Parathyroid adenoma (tissue), 2 donors: ENCODE results near the gene CDC14B.

Experiments
- H2AFZ ChIP-seq: fragments of 300-600 bp; sonication (generic); one replicate; pipeline ENCODE4 v1.7.0; 2017; ENCODE audit warnings: antibody characterized with exemption, mild to moderate bottlenecking
- H3K27ac ChIP-seq: fragments of 300-600 bp; sonication (generic); one replicate; pipeline ENCODE4 v1.7.0; 2017
- H3K27me3 ChIP-seq: fragments of 300-600 bp; sonication (generic); one replicate; pipeline ENCODE4 v1.7.0; 2017; ENCODE audit warnings: low read length; ENCODE audit not compliant: control insufficient read depth, insufficient read depth
- H3K36me3 ChIP-seq: fragments of 300-600 bp; sonication (generic); one replicate; pipeline ENCODE4 v1.7.0; 2017; ENCODE audit warnings: low read length; ENCODE audit not compliant: control insufficient read depth, insufficient read depth
- H3K4me1 ChIP-seq: fragments of 300-600 bp; sonication (generic); one replicate; pipeline ENCODE4 v1.7.0; 2017; ENCODE audit warnings: control low read depth
- H3K4me2 ChIP-seq: fragments of 300-600 bp; sonication (generic); one replicate; pipeline ENCODE4 v1.7.0; 2017; ENCODE audit warnings: low read length
- H3K4me3 ChIP-seq: fragments of 300-600 bp; sonication (generic); one replicate; pipeline ENCODE4 v1.7.0; 2017; ENCODE audit warnings: low read depth, low read length
- H3K79me2 ChIP-seq: fragments of 300-600 bp; sonication (generic); one replicate; pipeline ENCODE4 v1.7.0; 2017; ENCODE audit warnings: control low read depth
- H3K9ac ChIP-seq: fragments of 300-600 bp; sonication (generic); one replicate; pipeline ENCODE4 v1.7.0; 2017; ENCODE audit warnings: mild to moderate bottlenecking
- H3K9me3 ChIP-seq: fragments of 300-600 bp; sonication (generic); one replicate; pipeline ENCODE4 v1.7.0; 2017; ENCODE audit warnings: low read length; ENCODE audit not compliant: control insufficient read depth
- CTCF ChIP-seq: fragments of 300-600 bp; sonication (generic); IDR thresholded peaks from one replicate; pipeline ENCODE4 v1.7.0; 2017; ENCODE audit warnings: antibody characterized with exemption, mild to moderate bottlenecking
- donor health status: primary hyperparathyroidism.

CDC14B gene

GRCh38 chr9:96519095-96519494, 100.5 kb downstream of the CDC14B start:
- no peaks in the 10 kb centered on the region for H3K36me3 ChIP-seq
- H3K9me3 ChIP-seq, result no peaks in the 10 kb centered on the region
- no peaks in the 10 kb centered on the region for H3K27me3 ChIP-seq
- no peaks in the 10 kb centered on the region for H3K4me1 ChIP-seq
- H3K79me2 ChIP-seq, result no peaks in the 10 kb centered on the region
- H2AFZ ChIP-seq, result no peak overlapping the region
- H3K4me2 ChIP-seq, result no peak overlapping the region
- no peak for TF ChIP-seq CTCF
- no peak overlapping the region for H3K9ac ChIP-seq
- H3K27ac ChIP-seq, result no peak overlapping the region
- no peak overlapping the region for H3K4me3 ChIP-seq

- Histone ChIP-seq H3K27ac (peak overlapping the region; percentile 6), H3K36me3 (no peaks in the 10 kb centered on the region), H3K79me2 (no peaks in the 10 kb centered on the region), H3K4me2 (no peak overlapping the region), H3K4me3 (no peak overlapping the region), H2AFZ (no peak overlapping the region), H3K9ac (no peak overlapping the region), H3K9me3 (no peaks in the 10 kb centered on the region), H3K27me3 (no peaks in the 10 kb centered on the region), H3K4me1 (no peaks in the 10 kb centered on the region)
- no peak for TF ChIP-seq CTCF
Measured at GRCh38 chr9:96515621-96516470, 103.8 kb downstream of the CDC14B start.

DNA sequence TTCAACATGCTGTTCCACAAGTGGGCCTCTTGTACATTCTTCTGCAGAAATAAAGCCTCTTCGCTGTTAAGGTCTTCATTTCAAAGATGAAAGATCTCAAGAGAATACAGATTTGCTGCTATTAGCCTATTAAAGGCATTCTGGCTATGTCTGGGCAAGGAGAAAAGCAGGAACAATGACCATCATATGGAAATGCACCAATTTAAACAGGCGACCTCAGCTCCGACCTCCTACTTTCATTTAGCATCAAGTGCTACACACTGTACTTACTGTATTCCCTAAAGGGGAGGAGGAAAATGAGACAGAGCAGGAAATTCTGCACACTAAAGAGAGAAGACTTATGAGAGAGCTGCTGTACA, 104.9 kb downstream of the CDC14B start:
- Histone ChIP-seq H3K27ac (no peak overlapping the region), H3K4me2 (no peak overlapping the region), H3K4me3 (no peak overlapping the region), H3K9me3 (no peaks in the 10 kb centered on the region), H3K9ac (no peak overlapping the region), H3K4me1 (no peaks in the 10 kb centered on the region), H3K27me3 (no peaks in the 10 kb centered on the region), H2AFZ (no peak overlapping the region), H3K36me3 (no peaks in the 10 kb centered on the region), H3K79me2 (no peaks in the 10 kb centered on the region)
- TF ChIP-seq CTCF, result no peak

DNA sequence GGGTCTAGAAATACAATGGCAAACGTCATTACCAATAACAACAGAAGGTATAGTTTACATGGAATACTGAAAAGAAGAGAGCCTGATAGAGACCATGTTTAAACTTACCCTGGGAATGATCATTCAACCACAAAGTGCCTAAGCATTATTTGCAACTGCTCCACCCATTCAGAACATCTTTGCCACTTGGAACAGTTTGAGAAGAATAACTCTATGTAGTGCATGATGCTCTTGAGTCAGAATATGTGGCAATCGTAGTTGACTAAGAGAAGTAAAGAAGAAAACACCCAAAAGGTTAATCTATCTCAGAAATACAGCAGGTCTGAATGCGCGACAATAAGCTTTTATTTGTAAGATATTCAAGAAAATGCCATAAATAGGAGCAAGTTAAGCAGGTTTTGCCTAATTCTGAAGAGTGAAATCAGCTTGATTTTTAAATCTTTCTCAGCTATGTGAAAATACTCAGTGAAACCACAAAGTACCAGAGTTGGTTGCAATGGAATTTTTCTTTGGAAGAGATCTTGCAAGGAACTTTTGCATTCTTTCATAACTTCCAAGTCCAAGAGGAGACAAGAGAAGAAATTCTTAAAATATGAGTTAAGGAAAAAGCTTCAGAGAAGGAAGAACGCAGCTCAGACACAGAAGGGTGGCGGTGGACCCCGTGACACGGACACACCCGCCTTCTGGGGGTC, 105.4 kb downstream of the CDC14B start:
- H3K36me3 ChIP-seq, result no peaks in the 10 kb centered on the region
- no peak overlapping the region for H3K4me2 ChIP-seq
- H3K4me1 ChIP-seq, result no peaks in the 10 kb centered on the region
- no peak for TF ChIP-seq CTCF
- H3K9me3 ChIP-seq, result no peaks in the 10 kb centered on the region
- H3K27me3 ChIP-seq, result no peaks in the 10 kb centered on the region
- H3K27ac ChIP-seq, result no peak overlapping the region
- no peaks in the 10 kb centered on the region for H3K79me2 ChIP-seq
- no peak overlapping the region for H3K4me3 ChIP-seq
- no peak overlapping the region for H3K9ac ChIP-seq
- H2AFZ ChIP-seq, result no peak overlapping the region
